ENCODE results near the gene ENPP1.

ENPP1 gene

DNA sequence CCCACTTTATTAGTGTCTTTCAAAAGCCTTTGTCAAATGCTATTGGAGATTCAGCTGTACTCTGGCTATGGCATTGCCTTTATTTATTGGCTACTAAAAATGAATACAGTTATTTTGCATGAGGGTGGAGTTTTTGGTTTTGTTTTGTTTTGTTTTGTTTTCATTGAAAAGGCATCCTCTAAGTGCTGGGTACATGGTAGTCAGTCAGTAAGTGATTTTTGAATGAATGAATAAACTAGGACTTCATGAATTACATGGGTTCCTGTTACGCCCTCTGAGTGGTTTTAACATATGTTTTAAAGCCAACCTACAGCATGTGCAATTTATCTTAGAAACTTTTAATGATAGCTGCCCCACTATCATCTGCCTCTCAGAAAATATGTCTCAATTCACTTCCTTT is 38.9 kb upstream of the ENPP1 start (continued):
- TF ChIP-seq, protein P1, sequence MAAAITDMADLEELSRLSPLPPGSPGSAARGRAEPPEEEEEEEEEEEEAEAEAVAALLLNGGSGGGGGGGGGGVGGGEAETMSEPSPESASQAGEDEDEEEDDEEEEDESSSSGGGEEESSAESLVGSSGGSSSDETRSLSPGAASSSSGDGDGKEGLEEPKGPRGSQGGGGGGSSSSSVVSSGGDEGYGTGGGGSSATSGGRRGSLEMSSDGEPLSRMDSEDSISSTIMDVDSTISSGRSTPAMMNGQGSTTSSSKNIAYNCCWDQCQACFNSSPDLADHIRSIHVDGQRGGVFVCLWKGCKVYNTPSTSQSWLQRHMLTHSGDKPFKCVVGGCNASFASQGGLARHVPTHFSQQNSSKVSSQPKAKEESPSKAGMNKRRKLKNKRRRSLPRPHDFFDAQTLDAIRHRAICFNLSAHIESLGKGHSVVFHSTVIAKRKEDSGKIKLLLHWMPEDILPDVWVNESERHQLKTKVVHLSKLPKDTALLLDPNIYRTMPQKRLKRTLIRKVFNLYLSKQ (tag by site-specific recombination; IDR thresholded peaks at IDR 0.05; ENCODE audit: borderline replicate concordance): no peak
- no peak for TF ChIP-seq ZNF558 (tag by site-specific recombination; IDR thresholded peaks at IDR 0.05)
- TF ChIP-seq, protein P2, sequence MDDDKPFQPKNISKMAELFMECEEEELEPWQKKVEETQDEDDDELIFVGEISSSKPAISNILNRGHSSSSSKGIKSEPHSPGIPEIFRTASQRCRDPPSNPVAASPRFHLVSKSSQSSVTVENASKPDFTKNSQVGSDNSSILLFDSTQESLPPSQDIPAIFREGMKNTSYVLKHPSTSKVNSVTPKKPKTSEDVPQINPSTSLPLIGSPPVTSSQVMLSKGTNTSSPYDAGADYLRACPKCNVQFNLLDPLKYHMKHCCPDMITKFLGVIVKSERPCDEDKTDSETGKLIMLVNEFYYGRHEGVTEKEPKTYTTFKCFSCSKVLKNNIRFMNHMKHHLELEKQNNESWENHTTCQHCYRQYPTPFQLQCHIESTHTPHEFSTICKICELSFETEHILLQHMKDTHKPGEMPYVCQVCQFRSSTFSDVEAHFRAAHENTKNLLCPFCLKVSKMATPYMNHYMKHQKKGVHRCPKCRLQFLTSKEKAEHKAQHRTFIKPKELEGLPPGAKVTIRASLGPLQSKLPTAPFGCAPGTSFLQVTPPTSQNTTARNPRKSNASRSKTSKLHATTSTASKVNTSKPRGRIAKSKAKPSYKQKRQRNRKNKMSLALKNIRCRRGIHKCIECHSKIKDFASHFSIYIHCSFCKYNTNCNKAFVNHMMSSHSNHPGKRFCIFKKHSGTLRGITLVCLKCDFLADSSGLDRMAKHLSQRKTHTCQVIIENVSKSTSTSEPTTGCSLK (tag by site-specific recombination; IDR thresholded peaks at IDR 0.05): no peak
- TF ChIP-seq ZNF132 (tag by site-specific recombination; IDR thresholded peaks at IDR 0.05; ENCODE audit: borderline replicate concordance): no peak
- no peak for TF ChIP-seq ZNF391 (tag by site-specific recombination; IDR thresholded peaks at IDR 0.05; ENCODE audit: borderline replicate concordance, low read depth)

DNA sequence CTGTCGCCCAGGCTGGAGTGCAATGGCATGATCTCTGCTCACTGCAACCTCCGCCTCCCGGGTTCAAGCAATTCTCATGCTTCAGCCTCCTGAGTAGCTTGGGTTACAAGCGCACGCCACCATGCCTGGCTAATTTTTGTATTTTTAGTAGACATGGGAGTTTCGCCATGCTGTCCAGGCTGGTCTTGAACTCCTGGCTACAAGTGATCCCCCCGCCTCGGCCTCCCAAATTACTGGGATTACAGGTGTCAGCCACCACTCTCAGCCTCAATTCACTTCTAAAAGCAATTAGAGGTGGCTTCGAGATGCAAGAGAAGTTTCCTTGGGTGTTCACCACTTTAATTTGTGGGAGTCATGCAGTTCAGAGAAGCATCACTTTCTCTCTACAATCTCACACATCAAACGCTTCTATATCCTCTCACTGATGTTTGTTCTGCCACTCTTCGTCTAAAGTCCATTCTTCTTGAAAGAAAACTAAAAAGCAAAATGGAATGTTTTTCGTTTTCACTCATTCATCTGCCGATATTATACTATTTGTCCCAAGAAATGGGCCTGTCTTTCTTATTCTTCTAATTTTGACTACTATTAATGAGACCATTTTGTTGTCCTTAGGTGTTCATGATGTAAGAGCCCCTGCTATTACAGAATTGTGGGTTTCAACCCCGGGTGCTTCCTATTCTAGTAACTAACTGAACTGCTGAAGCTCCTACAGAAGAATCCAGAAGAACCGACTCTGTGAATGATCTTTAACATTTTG is 38.3 kb upstream of the ENPP1 start:
- ChIA-PET CTCF (interaction anchor here (0.6 kb wide), 1 partner anchor 24 kb away, joined by 3 read pairs; no protein-coding TSS in a partner anchor), POLR2A (no interaction called here)
- Histone ChIP-seq H3K27ac (ENCODE audit: extremely low read depth, low read depth, low read length) (no peak overlapping the region), H3K36me3 (ENCODE audit: control insufficient read depth in 2 of 2, insufficient read depth in 1 of 2, low read length in 2 of 2) (no peaks in the 10 kb centered on the region), H3K4me1 (ENCODE audit: control insufficient read depth, insufficient read depth, low read length) (no peaks in the 10 kb centered on the region), H3K4me3 (ENCODE audit: low read depth, low read length) (no peak overlapping the region), H3K9me3 (ENCODE audit: control insufficient read depth, insufficient read depth, low read depth, low read length) (no peaks in the 10 kb centered on the region)
- TF ChIP-seq ZNF544 (tag by site-specific recombination; IDR thresholded peaks at IDR 0.05): no peak

DNA sequence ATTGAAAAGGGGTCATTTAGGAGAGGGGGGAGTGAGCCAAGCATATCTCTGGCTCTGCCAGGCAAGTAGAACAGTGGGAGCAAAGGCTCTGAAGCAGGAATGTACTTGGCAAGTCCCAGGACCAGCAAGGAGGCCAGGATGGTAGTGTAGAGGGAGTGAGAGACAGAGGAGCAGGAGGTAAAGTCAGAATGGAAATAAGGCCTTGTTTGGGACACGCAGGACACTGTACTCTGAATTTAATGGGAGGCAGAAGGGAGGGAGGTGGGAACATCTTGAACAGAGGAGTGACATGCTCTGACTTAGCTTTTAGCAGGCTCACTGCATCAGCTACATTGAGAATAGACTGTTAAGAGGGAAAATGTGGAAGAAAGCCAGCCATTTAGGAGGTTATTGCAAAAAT is 37.0 kb upstream of the ENPP1 start:
- ChIA-PET CTCF (interaction anchor here (0.7 kb wide), 1 partner anchor 75 kb away, joined by 4 read pairs; no protein-coding TSS in a partner anchor), POLR2A (no interaction called here)
- Histone ChIP-seq H3K27ac (ENCODE audit: extremely low read depth, low read depth, low read length) (no peak overlapping the region), H3K9me3 (ENCODE audit: control insufficient read depth, insufficient read depth, low read depth, low read length) (no peaks in the 10 kb centered on the region), H3K4me1 (ENCODE audit: control insufficient read depth, insufficient read depth, low read length) (no peaks in the 10 kb centered on the region), H3K36me3 (ENCODE audit: control insufficient read depth in 2 of 2, insufficient read depth in 1 of 2, low read length in 2 of 2) (no peaks in the 10 kb centered on the region), H3K4me3 (ENCODE audit: low read depth, low read length) (no peak overlapping the region)
- TF ChIP-seq ZNF157 (tag by site-specific recombination; IDR thresholded peaks at IDR 0.05): no peak
- no peak for TF ChIP-seq ZEB2 (tag by site-specific recombination; IDR thresholded peaks at IDR 0.05)

DNA sequence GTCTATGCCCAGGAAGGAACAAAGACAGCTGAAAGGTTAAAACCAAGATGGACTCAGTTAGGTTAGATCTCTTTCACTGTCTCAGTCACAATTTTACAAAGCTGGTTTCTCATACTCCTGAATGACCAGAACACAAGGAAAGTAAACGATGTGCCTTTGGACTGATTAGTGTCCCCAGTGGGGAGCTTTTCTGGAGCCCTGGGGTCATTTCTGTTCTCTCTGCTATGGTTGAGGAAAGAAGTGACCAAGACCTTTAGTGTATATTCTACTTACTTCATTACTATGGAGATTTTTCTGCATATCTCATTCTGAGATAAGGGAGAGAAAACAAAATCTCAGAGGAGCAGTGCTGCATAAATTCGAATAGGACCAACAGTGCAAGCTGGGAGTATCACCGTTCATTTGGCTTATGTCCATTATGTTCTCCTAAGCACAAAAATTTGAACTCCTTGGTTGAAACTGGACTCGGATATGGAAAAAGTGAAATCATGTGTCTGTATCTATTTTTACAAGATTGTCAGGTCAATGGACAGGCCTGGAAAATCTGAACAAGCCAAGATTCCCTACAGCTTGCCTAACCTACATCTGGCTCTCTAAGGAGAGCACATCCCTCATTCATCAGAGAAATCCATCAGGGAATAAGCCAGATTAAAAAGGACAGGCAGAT is 34.4 kb upstream of the ENPP1 start:
- H3K27ac ChIP-seq (ENCODE audit: extremely low read depth, low read depth, low read length): no peak overlapping the region
- CTCF ChIA-PET: interaction anchor here (0.6 to 2.4 kb wide), 5 partner anchors 9 to 992 kb away, joined by 3 to 7 read pairs (median 3); no protein-coding TSS in a partner anchor
- H3K36me3 ChIP-seq (ENCODE audit: control insufficient read depth in 2 of 2, insufficient read depth in 1 of 2, low read length in 2 of 2): no peaks in the 10 kb centered on the region
- H3K4me1 ChIP-seq (ENCODE audit: control insufficient read depth, insufficient read depth, low read length): no peaks in the 10 kb centered on the region
- POLR2A ChIA-PET: interaction anchor here (0.6 kb wide), 1 partner anchor 121 kb away, joined by 10 read pairs; no protein-coding TSS in a partner anchor
- H3K9me3 ChIP-seq (ENCODE audit: control insufficient read depth, insufficient read depth, low read depth, low read length): no peaks in the 10 kb centered on the region
- H3K4me3 ChIP-seq (ENCODE audit: low read depth, low read length): no peak overlapping the region
- TF ChIP-seq WT1 (tag by site-specific recombination; IDR thresholded peaks at IDR 0.05) (no peak), RBAK (tag by site-specific recombination; IDR thresholded peaks at IDR 0.05) (no peak), ZNF596 (tag by site-specific recombination; IDR thresholded peaks at IDR 0.05) (no peak), ZNF561 (tag by site-specific recombination; IDR thresholded peaks at IDR 0.05; ENCODE audit: borderline replicate concordance) (no peak), ZNF426 (tag by site-specific recombination; IDR thresholded peaks at IDR 0.05) (no peak), ZNF239 (tag by site-specific recombination; IDR thresholded peaks at IDR 0.05) (no peak), ZNF24 (tag by site-specific recombination; IDR thresholded peaks at IDR 0.05) (no peak), ZBTB17 (tag by site-specific recombination; IDR thresholded peaks at IDR 0.05) (no peak), ZNF248 (tag by site-specific recombination; IDR thresholded peaks at IDR 0.05) (no peak), ZNF16 (tag by site-specific recombination; IDR thresholded peaks at IDR 0.05; ENCODE audit: low read depth) (no peak), ZNF629 (tag by site-specific recombination; IDR thresholded peaks at IDR 0.05) (no peak), ZNF121 (tag by site-specific recombination; IDR thresholded peaks at IDR 0.05) (no peak), ZNF785 (tag by site-specific recombination; IDR thresholded peaks at IDR 0.05) (no peak), SP2 (tag by site-specific recombination; IDR thresholded peaks at IDR 0.05) (no peak)
- TF ChIP-seq, protein P3, sequence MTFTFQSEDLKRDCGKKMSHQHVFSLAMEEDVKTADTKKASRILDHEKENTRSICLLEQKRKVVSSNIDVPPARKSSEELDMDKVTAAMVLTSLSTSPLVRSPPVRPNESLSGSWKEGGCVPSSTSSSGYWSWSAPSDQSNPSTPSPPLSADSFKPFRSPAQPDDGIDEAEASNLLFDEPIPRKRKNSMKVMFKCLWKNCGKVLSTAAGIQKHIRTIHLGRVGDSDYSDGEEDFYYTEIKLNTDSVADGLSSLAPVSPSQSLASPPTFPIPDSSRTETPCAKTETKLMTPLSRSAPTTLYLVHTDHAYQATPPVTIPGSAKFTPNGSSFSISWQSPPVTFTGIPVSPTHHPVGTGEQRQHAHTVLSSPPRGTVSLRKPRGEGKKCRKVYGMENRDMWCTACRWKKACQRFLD (tag by site-specific recombination; IDR thresholded peaks at IDR 0.05): no peak
- TF ChIP-seq, protein P4, sequence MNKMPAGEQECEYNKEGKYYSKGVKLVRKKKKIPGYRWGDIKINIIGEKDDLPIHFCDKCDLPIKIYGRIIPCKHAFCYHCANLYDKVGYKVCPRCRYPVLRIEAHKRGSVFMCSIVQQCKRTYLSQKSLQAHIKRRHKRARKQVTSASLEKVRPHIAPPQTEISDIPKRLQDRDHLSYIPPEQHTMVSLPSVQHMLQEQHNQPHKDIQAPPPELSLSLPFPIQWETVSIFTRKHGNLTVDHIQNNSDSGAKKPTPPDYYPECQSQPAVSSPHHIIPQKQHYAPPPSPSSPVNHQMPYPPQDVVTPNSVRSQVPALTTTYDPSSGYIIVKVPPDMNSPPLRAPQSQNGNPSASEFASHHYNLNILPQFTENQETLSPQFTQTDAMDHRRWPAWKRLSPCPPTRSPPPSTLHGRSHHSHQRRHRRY (tag by site-specific recombination; IDR thresholded peaks at IDR 0.05): no peak

Measured in HEK293 (cell line).